Measurements from ENCODE around the gene RPL18A. TPM values are rescaled to one million over a fixed set of nuclear protein-coding genes. Genes with fewer than 3 reads are reported as not detected.

RPL18A gene
- total and polyA plus RNA-seq, 10 of the 15 experiments (the other 5 are each of a cell fraction or from before 2014, with no cell fraction given) = 1,181 to 3,774 (median 2,300) TPM

DNA sequence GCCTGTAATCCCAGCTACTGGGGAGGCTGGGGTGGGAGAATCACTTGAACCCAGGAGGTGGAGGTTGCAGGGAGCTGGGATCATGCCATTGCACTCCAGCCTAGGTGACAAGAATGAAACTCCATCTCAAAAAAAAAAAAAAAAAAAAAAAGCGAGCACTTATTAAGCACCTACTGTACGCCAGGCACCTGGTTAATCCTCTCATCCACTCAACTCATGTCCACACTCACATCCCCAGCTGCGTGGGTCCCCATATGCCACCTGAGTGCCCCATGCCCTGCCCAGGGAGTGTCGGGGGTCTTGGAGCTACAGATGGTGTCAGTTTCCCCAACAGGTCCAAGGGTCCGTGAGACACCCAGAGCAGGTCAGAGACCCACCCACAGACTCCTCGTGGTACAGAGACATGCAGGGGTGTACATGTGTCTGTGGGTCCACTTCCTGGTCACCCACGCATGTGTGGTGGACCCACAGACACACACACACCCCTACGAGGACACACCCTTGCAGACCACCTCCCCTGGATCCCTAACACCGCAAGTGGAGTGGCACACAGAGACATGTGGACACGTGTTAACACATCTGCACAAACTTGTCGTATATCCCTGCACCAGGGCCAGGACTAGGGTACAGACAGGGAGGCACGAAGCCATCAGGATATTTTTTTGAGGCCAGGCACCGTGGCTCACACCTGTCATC is 41.9 kb upstream of the RPL18A start:
- intact Hi-C loops (cut with micrococcal nuclease; ENCODE audit: unreplicated experiment) = no loop called here
- SMC1A ChIA-PET (ENCODE audit: uncharacterized antibody, unreplicated experiment) = interaction anchor here (0.6 to 0.9 kb wide), 2 partner anchors 16 to 62 kb away, joined by 3 read pairs; no protein-coding TSS in a partner anchor
- in situ Hi-C loops (cut with MboI) = no loop called here
- no peaks in the 10 kb centered on the region for H3K27me3 ChIP-seq (replicated peaks in 1 of 2; ENCODE audit: control insufficient read depth in 2 of 2, insufficient read depth in 2 of 2, low read length in 1 of 2)
- no peak overlapping the region for H3K9ac ChIP-seq (ENCODE audit: control insufficient read depth, insufficient read depth, low read length)
- 71% methylated on average over 12 of the region's 13 CpGs for WGBS (ENCODE audit: insufficient coverage, insufficient replicate concordance, low lambda C conversion rate, missing lambda C conversion rate)
- H3K36me3 ChIP-seq (ENCODE audit: control insufficient read depth in 2 of 2, insufficient read depth in 2 of 2, low read length in 1 of 2) = no peaks in the 10 kb centered on the region
- H3K27ac ChIP-seq (ENCODE audit: control insufficient read depth, insufficient read depth) = no peak overlapping the region
- no peak for DNase-seq (ENCODE audit: low read depth, low spot score)
- POLR2A ChIA-PET = no interaction called here
- no peak for ATAC-seq
- H4K20me1 ChIP-seq (ENCODE audit: control insufficient read depth, insufficient read depth) = no peaks in the 10 kb centered on the region
- no peaks in the 10 kb centered on the region for H3K4me1 ChIP-seq (ENCODE audit: control insufficient read depth, insufficient read depth, low read length)
- RAD21 ChIA-PET (ENCODE audit: unreplicated experiment) = no interaction called here
- no peak overlapping the region for H2AFZ ChIP-seq (ENCODE audit: control insufficient read depth, low read depth, low read length)
- H3K4me3 ChIP-seq = no peak overlapping the region
- TF ChIP-seq NFIC (IDR thresholded peaks at IDR 0.05; ENCODE audit: low read depth, low read length) (no peak), LARP7 (IDR thresholded peaks at IDR 0.05) (no peak), RCOR1 (conservative IDR thresholded peaks at IDR 0.05; ENCODE audit: low read depth, low read length) (no peak), FOS (IDR thresholded peaks at IDR 0.05; ENCODE audit: borderline replicate concordance, extremely low read depth, insufficient read length) (no peak), FOXM1 (IDR thresholded peaks at IDR 0.05; ENCODE audit: low read depth, low read length) (no peak), PAX5 (IDR thresholded peaks at IDR 0.05; ENCODE audit: borderline replicate concordance, low read depth, low read length) (no peak), HDAC2 (IDR thresholded peaks at IDR 0.05) (no peak), CREM (IDR thresholded peaks at IDR 0.05; ENCODE audit: low read depth) (no peak), BRCA1 (IDR thresholded peaks at IDR 0.05; ENCODE audit: low read depth, low read length) (no peak), RFX5 (IDR thresholded peaks at IDR 0.05; ENCODE audit: low read depth, low read length) (no peak), TCF7 (IDR thresholded peaks at IDR 0.05; ENCODE audit: borderline replicate concordance) (no peak)
- TF ChIP-seq, protein P1, sequence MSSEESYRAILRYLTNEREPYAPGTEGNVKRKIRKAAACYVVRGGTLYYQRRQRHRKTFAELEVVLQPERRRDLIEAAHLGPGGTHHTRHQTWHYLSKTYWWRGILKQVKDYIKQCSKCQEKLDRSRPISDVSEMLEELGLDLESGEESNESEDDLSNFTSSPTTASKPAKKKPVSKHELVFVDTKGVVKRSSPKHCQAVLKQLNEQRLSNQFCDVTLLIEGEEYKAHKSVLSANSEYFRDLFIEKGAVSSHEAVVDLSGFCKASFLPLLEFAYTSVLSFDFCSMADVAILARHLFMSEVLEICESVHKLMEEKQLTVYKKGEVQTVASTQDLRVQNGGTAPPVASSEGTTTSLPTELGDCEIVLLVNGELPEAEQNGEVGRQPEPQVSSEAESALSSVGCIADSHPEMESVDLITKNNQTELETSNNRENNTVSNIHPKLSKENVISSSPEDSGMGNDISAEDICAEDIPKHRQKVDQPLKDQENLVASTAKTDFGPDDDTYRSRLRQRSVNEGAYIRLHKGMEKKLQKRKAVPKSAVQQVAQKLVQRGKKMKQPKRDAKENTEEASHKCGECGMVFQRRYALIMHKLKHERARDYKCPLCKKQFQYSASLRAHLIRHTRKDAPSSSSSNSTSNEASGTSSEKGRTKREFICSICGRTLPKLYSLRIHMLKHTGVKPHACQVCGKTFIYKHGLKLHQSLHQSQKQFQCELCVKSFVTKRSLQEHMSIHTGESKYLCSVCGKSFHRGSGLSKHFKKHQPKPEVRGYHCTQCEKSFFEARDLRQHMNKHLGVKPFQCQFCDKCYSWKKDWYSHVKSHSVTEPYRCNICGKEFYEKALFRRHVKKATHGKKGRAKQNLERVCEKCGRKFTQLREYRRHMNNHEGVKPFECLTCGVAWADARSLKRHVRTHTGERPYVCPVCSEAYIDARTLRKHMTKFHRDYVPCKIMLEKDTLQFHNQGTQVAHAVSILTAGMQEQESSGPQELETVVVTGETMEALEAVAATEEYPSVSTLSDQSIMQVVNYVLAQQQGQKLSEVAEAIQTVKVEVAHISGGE (CRISPR knock-in tag; IDR thresholded peaks at IDR 0.05) = no peak
- BruUV-seq (replicated peaks) = no TSS peak
- no peaks in the 10 kb centered on the region for H3K79me2 ChIP-seq (ENCODE audit: control insufficient read depth, insufficient read depth, low read length)
- CTCF ChIA-PET = no interaction called here
- H3K9me3 ChIP-seq (replicated peaks; ENCODE audit: control insufficient read depth, insufficient read depth, low read length) = no peaks in the 10 kb centered on the region
- H3K4me2 ChIP-seq (ENCODE audit: control insufficient read depth, insufficient read depth) = no peak overlapping the region
- no peak for FAIRE-seq
